ENCODE results near the gene TMEM219.
"Not testable (repeated sequence)": the region's sequence is repeated elsewhere in the genome, so short reads cannot be mapped to it uniquely, and the experiment has no call there.

TMEM219 gene

GRCh38 chr16:29961479-29962343, at the start of gene TMEM219:
Gene TMEM219, plus strand, starts transcription at chr16:29962079. Its CDS starts 1,065 bp downstream, at chr16:29963144.
- DNase-seq: peak; percentile 95

GRCh38 chr16:29912087-29912486, 49.8 kb upstream of the TMEM219 start:
- DNase-seq: no peak

- no peak for DNase-seq
Measured at GRCh38 chr16:29913514-29913913, 48.4 kb upstream of the TMEM219 start.

GRCh38 chr16:29915590-29916247, 46.2 kb upstream of the TMEM219 start:
- DNase-seq: no peak

- no peak for DNase-seq
Measured at GRCh38 chr16:29916979-29917378, 44.9 kb upstream of the TMEM219 start.

- no peak for DNase-seq
Measured at GRCh38 chr16:29920288-29921033, 41.4 kb upstream of the TMEM219 start.

GRCh38 chr16:29921034-29921385, 40.9 kb upstream of the TMEM219 start:
- no peak for DNase-seq

GRCh38 chr16:29922326-29922725, 39.6 kb upstream of the TMEM219 start:
- no peak for DNase-seq

- DNase-seq: no peak
Measured at GRCh38 chr16:29922986-29923501, 38.8 kb upstream of the TMEM219 start.

GRCh38 chr16:29925105-29925756, 36.6 kb upstream of the TMEM219 start:
- peak; percentile 55 for DNase-seq

GRCh38 chr16:29925781-29926710, 35.8 kb upstream of the TMEM219 start, which contains the start of gene KCTD13:
Gene KCTD13, minus strand, starts transcription at chr16:29926226. Its CDS starts 193 bp downstream, at chr16:29926033.
- peak; percentile 96 for DNase-seq

- DNase-seq: peak; percentile 59
Measured at GRCh38 chr16:29926711-29927052, 35.2 kb upstream of the TMEM219 start.

GRCh38 chr16:29927070-29927905, 34.6 kb upstream of the TMEM219 start:
- DNase-seq: no peak

- DNase-seq: not testable (repeated sequence)
Measured at GRCh38 chr16:29931750-29932149, 30.1 kb upstream of the TMEM219 start.

GRCh38 chr16:29940656-29941055, 21.2 kb upstream of the TMEM219 start:
- no peak for DNase-seq

- DNase-seq: peak; percentile 99
Measured at GRCh38 chr16:29943846-29944799, 17.8 kb upstream of the TMEM219 start.

- DNase-seq: no peak
Measured at GRCh38 chr16:29947897-29948296, 14.0 kb upstream of the TMEM219 start.

- DNase-seq: no peak
Measured at GRCh38 chr16:29950806-29951461, 10.9 kb upstream of the TMEM219 start.

All from islet precursor cell (in vitro differentiated cells).